HepG2 (cell line): Measurements from ENCODE around the gene SLC38A2. TPM values are rescaled to one million over a fixed set of nuclear protein-coding genes. Genes with fewer than 3 reads are reported as not detected.

ENCODE experiments used
- ARNT2 ChIP-seq: sonication (generic); formaldehyde crosslinking; IDR thresholded peaks from 2 replicates; pipeline ENCODE4 v1.8.0; 2022; ENCODE audit warnings: mild to moderate bottlenecking, low read depth, missing genetic modification reagents, moderate library complexity
- BHLHE40 ChIP-seq: IDR thresholded peaks from 2 replicates; pipeline ENCODE4 v1.6.1; 2011; ENCODE audit warnings: low read length, improper control_type of control experiment
- CREM ChIP-seq, 2 experiments: sonication (generic) in 1 of 2; formaldehyde crosslinking in 1 of 2; IDR thresholded peaks; 2 replicates each; pipeline versions ENCODE4 v1.4.0 to v1.6.1; 2016 to 2020; ENCODE audit warnings: antibody characterized with exemption in 1 of 2, mild to moderate bottlenecking in 1 of 2, missing genetic modification reagents in 1 of 2
- HBP1 ChIP-seq: IDR thresholded peaks from 2 replicates; pipeline ENCODE4 v1.6.1; 2016; ENCODE audit warnings: low read depth, control low read depth
- HDAC2 ChIP-seq: sonication (generic); formaldehyde crosslinking; IDR thresholded peaks from 2 replicates; pipeline ENCODE4 v1.4.0; 2020; ENCODE audit warnings: missing genetic modification reagents
- KDM4B ChIP-seq: sonication (generic); formaldehyde crosslinking; IDR thresholded peaks from 2 replicates; pipeline ENCODE4 v1.4.0; 2020; ENCODE audit warnings: missing genetic modification reagents
- KDM5B ChIP-seq: sonication (generic); formaldehyde crosslinking; IDR thresholded peaks from 2 replicates; pipeline ENCODE4 v1.4.0; 2020; ENCODE audit warnings: missing genetic modification reagents, mild to moderate bottlenecking, borderline replicate concordance
- KMT2A ChIP-seq: sonication (generic); formaldehyde crosslinking; IDR thresholded peaks from 2 replicates; pipeline ENCODE4 v1.4.0; 2020; ENCODE audit warnings: missing genetic modification reagents
- MED1 ChIP-seq: sonication (generic); formaldehyde crosslinking; IDR thresholded peaks from 2 replicates; pipeline ENCODE4 v1.4.0; 2020; ENCODE audit warnings: missing genetic modification reagents
- MEIS2 ChIP-seq: sonication (generic); formaldehyde crosslinking; IDR thresholded peaks from 2 replicates; pipeline ENCODE4 v1.9.0; 2021; ENCODE audit warnings: mild to moderate bottlenecking, missing genetic modification reagents
- MYC ChIP-seq: sonication (generic); formaldehyde crosslinking; IDR thresholded peaks from 2 replicates; pipeline ENCODE4 v1.9.0; 2021; ENCODE audit warnings: missing genetic modification reagents, borderline replicate concordance
- NCOA2 ChIP-seq: sonication (generic); formaldehyde crosslinking; IDR thresholded peaks from 2 replicates; pipeline ENCODE4 v1.8.0; 2022; ENCODE audit warnings: inconsistent platforms
- NFYB ChIP-seq: sonication (generic); formaldehyde crosslinking; IDR thresholded peaks from 2 replicates; pipeline ENCODE4 v1.4.0; 2020; ENCODE audit warnings: missing genetic modification reagents
- REST ChIP-seq, 2 experiments: IDR thresholded peaks; 2 replicates each; pipeline ENCODE4 v1.6.1; 2011 to 2012; ENCODE audit warnings: low read length in 2 of 2, borderline replicate concordance in 1 of 2, low read depth in 1 of 2, mild to moderate bottlenecking in 1 of 2, moderate library complexity in 1 of 2
- SMAD9 ChIP-seq: sonication (generic); formaldehyde crosslinking; IDR thresholded peaks from 2 replicates; pipeline ENCODE4 v1.5.1; 2020; ENCODE audit warnings: mild to moderate bottlenecking, missing genetic modification reagents
- TEAD3 ChIP-seq: optimal IDR thresholded peaks from 2 replicates; pipeline ENCODE3; 2016; ENCODE audit warnings: borderline replicate concordance
- TFDP1 ChIP-seq: IDR thresholded peaks from 2 replicates; pipeline ENCODE4 v1.6.1; 2016; ENCODE audit warnings: missing compliant biosample characterization, missing genetic modification reagents, borderline replicate concordance
- YEATS2 ChIP-seq: sonication (generic); formaldehyde crosslinking; IDR thresholded peaks from 2 replicates; pipeline ENCODE4 v1.4.0; 2020; ENCODE audit warnings: missing genetic modification reagents, borderline replicate concordance
- ZFX ChIP-seq: sonication (generic); formaldehyde crosslinking; IDR thresholded peaks from 2 replicates; pipeline ENCODE4 v1.4.0; 2020; ENCODE audit warnings: mild to moderate bottlenecking, low read depth, missing genetic modification reagents, moderate library complexity
- ZNF143 ChIP-seq: sonication (generic); formaldehyde crosslinking; IDR thresholded peaks from 2 replicates; pipeline ENCODE4 v1.4.0; 2020; ENCODE audit warnings: missing genetic modification reagents
- polyA plus RNA-seq, 8 experiments: library from polyadenylated mRNA; depleted of rRNA in 3 of 8; stranded (reverse) in 7 of 8; unstranded in 1 of 8; fragments of >200 nt; fragmentation: Illumina TruSeq in 4 of 8; extraction: Trizol in 4 of 8; gene quantifications; 2 replicates each; pipeline versions ENCODE4 v1.2.1 to v1.2.3, GENCODE V29; 2011 to 2016; ENCODE audit warnings: low read depth in 4 of 8, missing spikeins in 1 of 8, mixed read lengths in 1 of 8; ENCODE audit not compliant: insufficient read depth in 1 of 8
- total RNA-seq, 5 experiments: library from RNA; depleted of rRNA; stranded (reverse); fragments of >200 nt; fragmentation: Illumina TruSeq; extraction: Trizol; gene quantifications; 2 replicates each; pipeline ENCODE4 v1.2.3, GENCODE V29; 2016; ENCODE audit warnings: low read depth in 1 of 5
- TF ChIP-seq, protein P1 (sequence below): IDR thresholded peaks from 2 replicates; pipeline ENCODE4 v1.6.1; 2016; ENCODE audit warnings: low read depth

Gene SLC38A2
- total and polyA plus RNA-seq, 2 of the 13 experiments (the other 11 are each of a cell fraction or from before 2014, with no cell fraction given), result 368 to 880 TPM

DNA sequence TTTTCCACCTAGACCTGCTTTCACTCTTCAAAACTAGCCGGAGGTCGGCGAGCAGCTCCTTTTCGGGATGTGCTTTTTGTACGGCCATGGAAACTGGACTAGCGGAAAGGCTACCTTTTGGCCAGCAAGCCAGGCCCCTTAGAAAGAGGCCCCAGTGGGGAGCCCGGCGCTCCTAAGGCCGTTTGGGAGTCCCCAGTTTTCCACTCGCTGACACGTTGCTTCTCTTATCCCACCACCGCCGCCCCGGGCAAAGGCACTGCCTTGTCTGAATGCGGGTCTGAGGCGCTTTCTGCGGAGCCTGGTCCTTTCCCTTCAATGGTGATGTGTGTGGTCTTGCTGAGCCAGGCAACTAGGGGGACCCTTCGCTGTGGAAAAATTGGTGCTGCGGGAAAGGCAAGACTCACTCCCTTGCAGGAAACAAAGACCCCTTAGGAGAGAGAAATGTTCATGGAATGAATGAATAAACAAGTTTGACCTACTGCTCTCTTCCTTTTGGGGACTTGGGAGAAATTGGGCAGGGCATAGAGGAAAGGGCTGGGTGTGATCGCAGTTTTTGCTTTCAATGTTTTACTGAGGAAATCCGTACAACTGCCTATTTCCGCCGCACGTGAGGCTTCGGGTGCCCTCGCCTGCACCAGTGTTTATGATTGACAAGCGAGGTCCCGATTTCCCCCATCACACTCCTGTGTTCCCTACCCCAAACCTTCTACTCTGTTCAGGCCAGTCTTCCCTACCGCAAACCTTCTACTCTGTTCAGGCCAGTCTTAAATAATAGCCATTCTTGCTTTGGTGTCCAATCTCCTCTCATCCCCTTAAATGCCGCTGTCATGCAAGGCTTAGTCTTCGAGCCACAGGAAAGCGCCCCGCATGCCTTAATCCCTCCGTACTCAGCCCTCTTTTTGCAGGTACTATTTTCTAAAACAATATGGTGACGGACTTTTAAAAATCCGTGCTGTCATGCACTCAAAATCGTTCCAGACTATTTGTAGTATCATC, 1.0 kb upstream of the SLC38A2 start (continued):
- TF ChIP-seq MYC, result peak; percentile 14; the same call in 1 of the 2 replicates
- TF ChIP-seq, protein P1, sequence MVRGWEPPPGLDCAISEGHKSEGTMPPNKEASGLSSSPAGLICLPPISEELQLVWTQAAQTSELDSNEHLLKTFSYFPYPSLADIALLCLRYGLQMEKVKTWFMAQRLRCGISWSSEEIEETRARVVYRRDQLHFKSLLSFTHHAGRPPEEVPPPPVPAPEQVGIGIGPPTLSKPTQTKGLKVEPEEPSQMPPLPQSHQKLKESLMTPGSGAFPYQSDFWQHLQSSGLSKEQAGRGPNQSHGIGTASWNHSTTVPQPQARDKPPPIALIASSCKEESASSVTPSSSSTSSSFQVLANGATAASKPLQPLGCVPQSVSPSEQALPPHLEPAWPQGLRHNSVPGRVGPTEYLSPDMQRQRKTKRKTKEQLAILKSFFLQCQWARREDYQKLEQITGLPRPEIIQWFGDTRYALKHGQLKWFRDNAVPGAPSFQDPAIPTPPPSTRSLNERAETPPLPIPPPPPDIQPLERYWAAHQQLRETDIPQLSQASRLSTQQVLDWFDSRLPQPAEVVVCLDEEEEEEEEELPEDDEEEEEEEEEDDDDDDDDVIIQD (CRISPR knock-in tag), result peak; percentile 34; the same call in 1 of the 2 replicates
- TF ChIP-seq KMT2A (CRISPR knock-in tag), result peak; percentile 55; the same call in 1 of the 2 replicates
- TF ChIP-seq HBP1, result no peak; the same call in 1 of the 2 replicates
- peak; percentile 33; the same call in 1 of the 2 replicates for TF ChIP-seq MEIS2 (CRISPR knock-in tag)
- peak; percentile 12 for TF ChIP-seq TEAD3 (CRISPR knock-in tag)
- TF ChIP-seq BHLHE40, result peak; percentile 89
- TF ChIP-seq NCOA2 (CRISPR knock-in tag), result peak; percentile 36; the same call in 1 of the 2 replicates
- peak; percentile 57; the same call in 1 of the 2 replicates for TF ChIP-seq KDM5B (CRISPR knock-in tag)
- no peak for TF ChIP-seq ZNF143 (CRISPR knock-in tag)
- TF ChIP-seq ZFX (CRISPR knock-in tag), result peak; percentile 47
- TF ChIP-seq KDM4B (CRISPR knock-in tag), result no peak
- TF ChIP-seq ARNT2 (CRISPR knock-in tag), result 0 out of 2 replicates have a peak, but pooled peaks have one; percentile 37
- TF ChIP-seq HDAC2 (CRISPR knock-in tag), result peak; percentile 54; the same call in 1 of the 2 replicates
- TF ChIP-seq CREM (IDR thresholded peaks at IDR 0.05), result peak; percentile 36; the same call in 1 of the 2 replicates
- TF ChIP-seq CREM (CRISPR knock-in tag; IDR thresholded peaks at IDR 0.05), result no peak
- 0 out of 2 replicates have a peak, but pooled peaks have one; percentile 18 for TF ChIP-seq TFDP1
- 0 out of 2 replicates have a peak, but pooled peaks have one; percentile 17 for TF ChIP-seq YEATS2 (CRISPR knock-in tag)
- TF ChIP-seq SMAD9 (CRISPR knock-in tag), result 0 out of 2 replicates have a peak, but pooled peaks have one; percentile 45
- TF ChIP-seq NFYB, result no peak
- TF ChIP-seq REST (IDR thresholded peaks at IDR 0.05; ENCODE audit: borderline replicate concordance in 1 of 2, low read depth in 1 of 2, low read length in 2 of 2), result 0 out of 4 replicates have a peak, but pooled peaks of 1 of the 2 experiments have one; percentile 6
- TF ChIP-seq MED1, result peak; percentile 78
